ENCODE measurements around the gene ECHDC3.

GRCh38 chr10:11772575-11773288, 30.6 kb downstream of the ECHDC3 start:
- TF ChIP-seq POLR2A (IDR thresholded peaks at IDR 0.05) = no peak
- TF ChIP-seq, protein P1, sequence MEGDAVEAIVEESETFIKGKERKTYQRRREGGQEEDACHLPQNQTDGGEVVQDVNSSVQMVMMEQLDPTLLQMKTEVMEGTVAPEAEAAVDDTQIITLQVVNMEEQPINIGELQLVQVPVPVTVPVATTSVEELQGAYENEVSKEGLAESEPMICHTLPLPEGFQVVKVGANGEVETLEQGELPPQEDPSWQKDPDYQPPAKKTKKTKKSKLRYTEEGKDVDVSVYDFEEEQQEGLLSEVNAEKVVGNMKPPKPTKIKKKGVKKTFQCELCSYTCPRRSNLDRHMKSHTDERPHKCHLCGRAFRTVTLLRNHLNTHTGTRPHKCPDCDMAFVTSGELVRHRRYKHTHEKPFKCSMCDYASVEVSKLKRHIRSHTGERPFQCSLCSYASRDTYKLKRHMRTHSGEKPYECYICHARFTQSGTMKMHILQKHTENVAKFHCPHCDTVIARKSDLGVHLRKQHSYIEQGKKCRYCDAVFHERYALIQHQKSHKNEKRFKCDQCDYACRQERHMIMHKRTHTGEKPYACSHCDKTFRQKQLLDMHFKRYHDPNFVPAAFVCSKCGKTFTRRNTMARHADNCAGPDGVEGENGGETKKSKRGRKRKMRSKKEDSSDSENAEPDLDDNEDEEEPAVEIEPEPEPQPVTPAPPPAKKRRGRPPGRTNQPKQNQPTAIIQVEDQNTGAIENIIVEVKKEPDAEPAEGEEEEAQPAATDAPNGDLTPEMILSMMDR (IDR thresholded peaks at IDR 0.05) = no peak
